Prostate gland (tissue), 2 donors: ENCODE measurements around the gene ZNF480. TPM values are rescaled to one million over a fixed set of nuclear protein-coding genes. Genes with fewer than 3 reads are reported as not detected.

Experiments
- DNase-seq: peaks from one replicate; pipeline ENCODE4 v3.0.0-alpha.2; 2019; ENCODE audit warnings: low spot score
- H3K27ac ChIP-seq, 2 donors: fragments of 200-600 bp; sonication (generic); 2 replicates each; pipeline ENCODE4 v1.5.1; 2017 to 2019
- H3K27me3 ChIP-seq: fragments of 200-600 bp; sonication (generic); replicated peaks from 2 replicates; pipeline ENCODE4 v1.5.1; 2019; ENCODE audit not compliant: insufficient read depth
- H3K36me3 ChIP-seq, 2 donors: fragments of 200-600 bp; sonication (generic); 1 replicate in 1 of 2; 2 replicates in 1 of 2; pipeline versions ENCODE4 v1.5.1 to v1.8.1; 2017 to 2019
- H3K4me1 ChIP-seq: fragments of 200-600 bp; sonication (generic); replicated peaks from 2 replicates; pipeline ENCODE4 v1.5.1; 2019
- H3K4me3 ChIP-seq, 2 donors: fragments of 200-600 bp; sonication (generic); 2 replicates each; pipeline ENCODE4 v1.5.1; 2017 to 2019
- H3K9me3 ChIP-seq: fragments of 200-600 bp; sonication (generic); 2 replicates; pipeline ENCODE4 v1.5.1; 2017
- POLR2A ChIP-seq: fragments of 450-650 bp; IDR thresholded peaks from one replicate; pipeline ENCODE4 v1.6.1; 2016; ENCODE audit warnings: antibody characterized with exemption, mild to moderate bottlenecking
- POLR2AphosphoS5 ChIP-seq: sonication (generic); formaldehyde crosslinking; IDR thresholded peaks from one replicate; pipeline ENCODE4 v1.6.1; 2017; ENCODE audit warnings: antibody characterized with exemption
- WGBS: methylation state at CpG from one replicate; pipeline ENCODE4 v1.1.5; 2018; 5-methylcytosine and 5-hydroxymethylcytosine counted together
- intact Hi-C: fragments of 100-400 bp; cut with DNase I; formaldehyde crosslinking; loops from one replicate; pipeline ENCODE4 v1.14.2; 2022
- total RNA-seq, 2 donors: library from RNA; depleted of rRNA; stranded (reverse); fragments of >200 nt; gene quantifications; one replicate each; pipeline ENCODE4 v1.1.0, GENCODE V29; 2016
- TF ChIP-seq, protein P1 (sequence below), 4 experiments: fragments of 200-600 bp in 2 of 4; fragments of 450-650 bp in 2 of 4; sonication (generic) in 2 of 4; IDR thresholded peaks; 1 replicate in 3 of 4; 2 replicates in 1 of 4; pipeline ENCODE4 v1.5.1; 2016 to 2019; ENCODE audit warnings: antibody characterized with exemption in 4 of 4, mild to moderate bottlenecking in 2 of 4, moderate library complexity in 2 of 4

Gene ZNF480
- total RNA-seq, 2 donors from 2014 or later, result 6.4 to 10.8 TPM

DNA sequence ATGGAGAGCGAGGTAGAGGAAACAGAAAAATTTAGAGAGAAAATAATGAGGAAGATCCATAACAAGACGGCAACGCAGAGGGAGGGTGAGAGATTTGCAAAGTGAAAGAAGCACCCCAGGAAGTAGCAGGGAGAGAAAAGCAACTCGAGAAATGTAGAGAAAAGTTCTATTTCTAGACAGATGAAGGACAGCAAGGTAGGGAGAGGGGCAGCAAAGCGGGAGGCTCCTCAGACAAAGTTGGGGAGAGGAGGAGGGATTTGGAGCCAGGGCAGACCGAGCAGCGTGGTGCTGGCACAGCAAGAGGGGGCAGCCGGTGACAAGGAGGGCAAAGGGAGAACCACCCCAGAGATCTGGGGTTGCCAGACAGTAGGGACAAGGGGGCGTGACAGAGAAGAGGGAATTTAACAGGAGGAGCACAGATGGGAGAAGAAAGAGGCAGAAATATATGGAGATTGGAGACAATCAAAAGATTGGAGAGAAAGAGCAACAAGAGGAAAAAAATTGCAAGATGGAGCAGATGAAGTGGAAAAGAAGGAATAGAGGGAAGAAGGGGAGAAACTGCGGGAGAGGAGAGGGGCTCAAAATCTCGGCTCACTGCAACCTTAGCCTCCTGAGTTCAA lies 26.6 kb upstream of the ZNF480 start:
- H3K4me1 ChIP-seq, result no peaks in the 10 kb centered on the region
- H3K27ac ChIP-seq, result peak overlapping the region; percentile 93 to 94
- TF ChIP-seq, protein P1, sequence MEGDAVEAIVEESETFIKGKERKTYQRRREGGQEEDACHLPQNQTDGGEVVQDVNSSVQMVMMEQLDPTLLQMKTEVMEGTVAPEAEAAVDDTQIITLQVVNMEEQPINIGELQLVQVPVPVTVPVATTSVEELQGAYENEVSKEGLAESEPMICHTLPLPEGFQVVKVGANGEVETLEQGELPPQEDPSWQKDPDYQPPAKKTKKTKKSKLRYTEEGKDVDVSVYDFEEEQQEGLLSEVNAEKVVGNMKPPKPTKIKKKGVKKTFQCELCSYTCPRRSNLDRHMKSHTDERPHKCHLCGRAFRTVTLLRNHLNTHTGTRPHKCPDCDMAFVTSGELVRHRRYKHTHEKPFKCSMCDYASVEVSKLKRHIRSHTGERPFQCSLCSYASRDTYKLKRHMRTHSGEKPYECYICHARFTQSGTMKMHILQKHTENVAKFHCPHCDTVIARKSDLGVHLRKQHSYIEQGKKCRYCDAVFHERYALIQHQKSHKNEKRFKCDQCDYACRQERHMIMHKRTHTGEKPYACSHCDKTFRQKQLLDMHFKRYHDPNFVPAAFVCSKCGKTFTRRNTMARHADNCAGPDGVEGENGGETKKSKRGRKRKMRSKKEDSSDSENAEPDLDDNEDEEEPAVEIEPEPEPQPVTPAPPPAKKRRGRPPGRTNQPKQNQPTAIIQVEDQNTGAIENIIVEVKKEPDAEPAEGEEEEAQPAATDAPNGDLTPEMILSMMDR (IDR thresholded peaks at IDR 0.05), result no peak
- no peaks in the 10 kb centered on the region for H3K27me3 ChIP-seq
- H3K9me3 ChIP-seq, result no peaks in the 10 kb centered on the region
- DNase-seq, result no peak
- H3K4me3 ChIP-seq, result peak overlapping the region; percentile 97 to 98
- no peaks in the 10 kb centered on the region for H3K36me3 ChIP-seq
- 4% methylated on average over 11 of the region's 11 CpGs for WGBS
- intact Hi-C loops, result no loop called here

DNA sequence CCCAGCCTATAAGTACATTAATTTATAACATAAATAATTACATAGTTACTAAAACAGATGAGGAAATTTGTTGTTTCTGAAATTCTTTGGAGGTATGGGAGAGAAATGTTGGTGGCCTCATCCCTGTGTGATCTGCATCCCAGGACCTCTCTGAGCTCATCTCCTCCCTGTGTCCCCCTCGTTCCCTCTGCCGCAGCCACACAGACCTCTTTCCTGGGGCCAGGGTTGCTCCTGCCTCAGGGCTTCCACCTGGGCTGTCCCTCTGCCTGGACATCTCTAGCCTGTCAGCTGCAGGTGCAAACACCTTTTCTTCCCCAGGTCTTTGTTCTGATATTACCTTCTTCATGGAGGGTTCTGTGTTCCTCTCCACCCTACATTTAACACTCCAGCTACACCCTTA lies 23.7 kb upstream of the ZNF480 start:
- no peaks in the 10 kb centered on the region for H3K4me1 ChIP-seq
- H3K36me3 ChIP-seq, result no peaks in the 10 kb centered on the region
- H3K4me3 ChIP-seq, result no peak overlapping the region
- no peaks in the 10 kb centered on the region for H3K9me3 ChIP-seq
- no peaks in the 10 kb centered on the region for H3K27me3 ChIP-seq
- 100% methylated on average over 2 of the region's 2 CpGs for WGBS
- H3K27ac ChIP-seq, result no peak overlapping the region
- TF ChIP-seq POLR2AphosphoS5 (no peak), POLR2A (no peak)
- TF ChIP-seq, protein P1 (IDR thresholded peaks at IDR 0.05), result no peak
- no peak for DNase-seq
- intact Hi-C loops, result no loop called here

DNA sequence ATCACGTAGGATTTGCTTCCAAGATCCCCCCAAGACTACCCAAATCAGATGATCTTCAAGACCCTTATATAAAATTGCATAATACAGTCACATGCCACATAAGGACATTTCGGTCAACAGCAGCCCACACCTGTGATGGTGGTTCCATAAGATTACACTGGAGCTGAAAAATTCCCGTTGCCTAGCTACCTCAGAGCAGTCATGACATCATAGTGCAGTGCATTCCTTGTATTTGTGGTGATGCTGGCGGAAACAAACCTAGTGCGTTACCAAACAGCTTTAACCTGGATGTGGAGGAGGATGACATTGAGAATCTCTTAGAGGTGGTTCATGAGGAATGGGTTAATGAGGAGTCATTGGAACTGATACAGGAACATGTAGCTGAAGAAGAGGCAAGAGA lies 22.8 kb upstream of the ZNF480 start:
- TF ChIP-seq, protein P1 (IDR thresholded peaks at IDR 0.05), result no peak
- TF ChIP-seq POLR2A (no peak), POLR2AphosphoS5 (no peak)
- no peaks in the 10 kb centered on the region for H3K4me1 ChIP-seq
- no peaks in the 10 kb centered on the region for H3K9me3 ChIP-seq
- H3K36me3 ChIP-seq, result no peaks in the 10 kb centered on the region
- H3K27me3 ChIP-seq, result no peaks in the 10 kb centered on the region
- intact Hi-C loops, result no loop called here
- WGBS, result 94% methylated on average over 5 of the region's 5 CpGs
- no peak for DNase-seq
- H3K27ac ChIP-seq, result no peak overlapping the region
- H3K4me3 ChIP-seq, result no peak overlapping the region

DNA sequence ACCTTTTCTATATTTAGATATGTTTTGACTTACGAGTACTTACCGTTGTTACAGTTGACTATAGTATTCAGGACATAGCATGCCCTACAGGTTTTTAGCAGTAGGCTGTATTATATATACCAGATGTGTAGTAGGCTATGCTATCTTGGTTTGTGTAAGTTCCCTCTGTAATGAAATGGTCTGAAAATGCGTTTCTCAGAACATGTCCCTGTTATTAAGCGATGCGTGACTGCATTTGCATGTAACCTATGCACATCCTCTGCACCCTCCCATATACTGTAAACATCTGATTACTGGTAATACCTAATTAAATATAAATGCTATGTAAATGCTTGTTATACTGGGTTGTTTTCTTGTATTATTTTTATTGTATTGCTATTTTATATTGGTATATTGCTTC lies 21.0 kb upstream of the ZNF480 start:
- intact Hi-C loops, result no loop called here
- no peaks in the 10 kb centered on the region for H3K4me1 ChIP-seq
- WGBS, result 94% methylated on average over 5 of the region's 5 CpGs
- TF ChIP-seq, protein P1 (IDR thresholded peaks at IDR 0.05), result no peak
- no peak for TF ChIP-seq POLR2AphosphoS5
- TF ChIP-seq POLR2A, result no peak
- no peak overlapping the region for H3K4me3 ChIP-seq
- H3K27ac ChIP-seq, result no peak overlapping the region
- no peak for DNase-seq
- no peaks in the 10 kb centered on the region for H3K36me3 ChIP-seq
- H3K9me3 ChIP-seq, result no peaks in the 10 kb centered on the region
- H3K27me3 ChIP-seq, result no peaks in the 10 kb centered on the region

DNA sequence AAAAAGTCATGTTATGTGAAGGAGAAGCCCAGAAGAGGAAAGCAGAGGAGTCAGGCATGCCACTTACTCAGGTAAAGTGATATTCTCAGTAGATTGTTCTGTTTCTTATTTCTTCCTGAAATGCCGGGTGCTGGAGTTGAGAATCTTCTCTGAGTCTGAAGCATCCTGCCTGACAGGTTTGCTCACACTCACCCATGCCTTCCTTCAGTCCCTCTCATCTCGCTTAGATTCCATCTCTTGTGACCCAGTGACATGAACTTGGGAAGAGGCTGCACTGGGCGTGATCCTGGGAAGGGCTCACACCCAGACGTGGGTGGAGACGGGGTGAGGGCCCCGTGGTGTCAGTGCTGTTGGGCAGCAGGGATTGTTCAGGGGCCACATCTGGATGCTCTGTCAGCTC lies 19.5 kb upstream of the ZNF480 start:
- TF ChIP-seq, protein P1 (IDR thresholded peaks at IDR 0.05), result no peak
- TF ChIP-seq POLR2A (no peak), POLR2AphosphoS5 (no peak)
- H3K36me3 ChIP-seq, result no peaks in the 10 kb centered on the region
- WGBS, result 85% methylated on average over 6 of the region's 6 CpGs

More for the DNA sequence above, 19.5 kb upstream of the ZNF480 start:
- Histone ChIP-seq H3K27ac (no peak overlapping the region), H3K9me3 (no peaks in the 10 kb centered on the region), H3K4me3 (no peak overlapping the region), H3K4me1 (no peaks in the 10 kb centered on the region), H3K27me3 (no peaks in the 10 kb centered on the region)
- intact Hi-C loops, result no loop called here
- no peak for DNase-seq
